Calu3 (cell line): ENCODE results near the gene CDH22. TPM values are rescaled to one million over a fixed set of nuclear protein-coding genes. Genes with fewer than 3 reads are reported as not detected.

ENCODE experiments used
- BruUV-seq: library from RNA; stranded (reverse); fragments of 400-500 nt; replicated peaks from 2 replicates; lab custom pipeline; 2021; lab: Mats Ljungman, UMichigan
- CTCF ChIA-PET: fragments of 300-600 bp; sonication (Branson Sonifier 250); formaldehyde crosslinking; loops from one replicate; lab custom pipeline; 2022; ENCODE audit warnings: antibody characterized with exemption; lab: Charles Lee
- DNase-seq: peaks from one replicate; pipeline ENCODE4 v3.0.0; 2022
- H3K27ac Mint-ChIP-seq: one replicate; pipeline ENCODE4 v1.8.0; 2022; ENCODE audit warnings: mixed read lengths; ENCODE audit not compliant: unreplicated experiment
- H3K27me3 Mint-ChIP-seq: one replicate; pipeline ENCODE4 v1.8.0; 2022; ENCODE audit warnings: mixed read lengths; ENCODE audit not compliant: unreplicated experiment
- H3K36me3 Mint-ChIP-seq: one replicate; pipeline ENCODE4 v1.8.0; 2022; ENCODE audit warnings: mild to moderate bottlenecking, moderate library complexity, mixed read lengths; ENCODE audit not compliant: insufficient read depth, unreplicated experiment
- H3K4me1 Mint-ChIP-seq: one replicate; pipeline ENCODE4 v1.8.0; 2022; ENCODE audit warnings: mild to moderate bottlenecking, low read depth, mixed read lengths; ENCODE audit not compliant: unreplicated experiment
- H3K4me3 Mint-ChIP-seq: one replicate; pipeline ENCODE4 v1.8.0; 2022; ENCODE audit warnings: mild to moderate bottlenecking, low read depth, moderate library complexity, mixed read lengths; ENCODE audit not compliant: unreplicated experiment
- H3K9me3 Mint-ChIP-seq: one replicate; pipeline ENCODE4 v1.8.0; 2022; ENCODE audit warnings: low read depth, mixed read lengths; ENCODE audit not compliant: unreplicated experiment
- CTCF ChIP-seq: fragments of 200-600 bp; IDR thresholded peaks from one replicate; pipeline ENCODE4 v1.8.0; 2022; ENCODE audit warnings: antibody characterized with exemption; ENCODE audit not compliant: unreplicated experiment
- intact Hi-C: fragments of 100-400 bp; cut with micrococcal nuclease; formaldehyde crosslinking; loops from one replicate; pipeline ENCODE4 v1.10.0; 2022; ENCODE audit not compliant: unreplicated experiment
- total RNA-seq: library from RNA; stranded (reverse); gene quantifications from 2 replicates; pipeline ENCODE4 v1.2.3, GENCODE V29; 2022

Gene CDH22
- total RNA-seq, 1 experiment from 2014 or later, result not detected

- TF ChIP-seq CTCF, result no peak
- no peak overlapping the region for H3K4me3 Mint-ChIP-seq
- no peak overlapping the region for H3K27ac Mint-ChIP-seq
- CTCF ChIA-PET, result no interaction called here
- intact Hi-C loops, result loop anchor here (10.0 kb wide), 1 partner anchor 116 kb away; no protein-coding TSS in a partner anchor
- BruUV-seq, result no TSS peak
- no peak for DNase-seq
- H3K4me1 Mint-ChIP-seq, result peaks cover 9% of the 10 kb centered on the region
- no peaks in the 10 kb centered on the region for H3K9me3 Mint-ChIP-seq
- H3K36me3 Mint-ChIP-seq, result no peaks in the 10 kb centered on the region
- H3K27me3 Mint-ChIP-seq, result no peaks in the 10 kb centered on the region
Observed at GRCh38 chr20:46250772-46251171, 57.5 kb downstream of the CDH22 start.

- Mint-ChIP-seq H3K27ac (no peak overlapping the region), H3K4me1 (peaks cover 9% of the 10 kb centered on the region), H3K27me3 (no peaks in the 10 kb centered on the region), H3K4me3 (no peak overlapping the region), H3K9me3 (no peaks in the 10 kb centered on the region), H3K36me3 (no peaks in the 10 kb centered on the region)
- intact Hi-C loops, result loop anchor here (10.0 kb wide), 1 partner anchor 115 kb away; no protein-coding TSS in a partner anchor
- no peak for DNase-seq
- no peak for TF ChIP-seq CTCF
- BruUV-seq, result no TSS peak
- CTCF ChIA-PET, result interaction anchor here (0.6 to 0.7 kb wide), 2 partner anchors 121 to 212 kb away, joined by 3 read pairs; no protein-coding TSS in a partner anchor
Observed at GRCh38 chr20:46249671-46250070, 58.6 kb downstream of the CDH22 start.

GRCh38 chr20:46246559-46246958, 61.7 kb downstream of the CDH22 start:
- no TSS peak for BruUV-seq
- Mint-ChIP-seq H3K36me3 (no peaks in the 10 kb centered on the region), H3K4me3 (no peak overlapping the region), H3K9me3 (no peaks in the 10 kb centered on the region), H3K27me3 (no peaks in the 10 kb centered on the region), H3K4me1 (no peaks in the 10 kb centered on the region), H3K27ac (no peak overlapping the region)
- DNase-seq, result no peak
- TF ChIP-seq CTCF, result no peak
- CTCF ChIA-PET, result interaction anchor here (0.6 kb wide), 2 partner anchors 14 to 115 kb away, joined by 3 to 5 read pairs; no protein-coding TSS in a partner anchor
- intact Hi-C loops, result no loop called here

GRCh38 chr20:46243707-46244628, 64.3 kb downstream of the CDH22 start:
- no peaks in the 10 kb centered on the region for H3K9me3 Mint-ChIP-seq
- H3K4me3 Mint-ChIP-seq, result no peak overlapping the region
- no TSS peak for BruUV-seq
- H3K4me1 Mint-ChIP-seq, result no peaks in the 10 kb centered on the region
- TF ChIP-seq CTCF, result no peak
- H3K36me3 Mint-ChIP-seq, result no peaks in the 10 kb centered on the region
- CTCF ChIA-PET, result no interaction called here
- H3K27me3 Mint-ChIP-seq, result no peaks in the 10 kb centered on the region
- no peak overlapping the region for H3K27ac Mint-ChIP-seq
- no peak for DNase-seq
- intact Hi-C loops, result no loop called here
